NCI-H1092 (cell line): ENCODE data around the gene PLPP1.
"Not testable (repeated sequence)": the region's sequence is repeated elsewhere in the genome, so short reads cannot be mapped to it uniquely, and the experiment has no call there.

Experiments used
- DNase-seq: peaks from one replicate; lab custom pipeline; 2025; lab: John Stamatoyannopoulos, UW

Gene PLPP1

DNA sequence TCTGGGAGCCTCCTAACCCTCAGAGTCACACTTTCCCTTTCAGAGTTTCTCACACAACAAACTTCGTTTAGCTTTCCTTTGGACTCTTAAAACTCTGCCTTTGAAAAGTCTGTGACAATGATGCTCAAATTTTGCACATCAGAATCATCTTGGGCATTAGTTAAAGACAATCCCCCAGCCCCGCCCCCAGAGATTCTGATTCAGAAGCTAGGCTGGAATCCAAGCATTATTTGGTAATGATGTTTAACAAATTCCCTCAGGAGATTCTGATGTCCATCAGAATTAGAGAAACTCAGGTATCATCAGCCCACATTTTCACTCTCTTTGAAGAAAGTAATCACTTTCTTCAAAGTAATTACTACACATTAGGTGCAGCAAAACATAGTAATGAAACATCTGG lies 9.6 kb upstream of the PLPP1 start:
- no peak for DNase-seq

DNA sequence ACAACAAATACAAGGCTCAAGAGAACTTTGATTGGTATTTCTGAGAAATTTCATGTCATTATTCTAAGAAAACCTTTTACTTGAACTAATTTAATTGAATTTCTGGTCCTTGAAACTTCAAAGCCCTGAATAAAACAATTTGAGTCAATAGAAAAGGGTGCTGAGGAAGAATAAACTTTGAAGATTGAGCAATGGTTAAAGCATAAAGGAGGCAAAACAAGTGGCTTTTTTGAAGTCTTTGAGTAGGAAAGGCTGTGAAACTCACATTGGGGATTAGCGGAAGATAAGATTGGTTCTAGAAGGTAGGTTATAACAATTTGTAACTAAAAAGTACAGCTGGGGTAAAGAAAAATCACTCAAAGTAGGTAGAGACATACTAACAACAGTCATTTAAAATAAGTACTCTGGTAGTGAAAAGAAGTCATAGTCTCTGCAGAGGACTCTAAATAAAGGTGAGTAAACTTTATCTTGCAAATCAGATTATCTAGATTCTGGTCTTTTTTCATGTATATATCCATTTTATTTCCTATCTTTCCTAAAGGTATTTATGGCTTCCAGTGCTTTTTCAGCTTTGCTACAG lies 6.4 kb upstream of the PLPP1 start:
- DNase-seq = no peak

DNA sequence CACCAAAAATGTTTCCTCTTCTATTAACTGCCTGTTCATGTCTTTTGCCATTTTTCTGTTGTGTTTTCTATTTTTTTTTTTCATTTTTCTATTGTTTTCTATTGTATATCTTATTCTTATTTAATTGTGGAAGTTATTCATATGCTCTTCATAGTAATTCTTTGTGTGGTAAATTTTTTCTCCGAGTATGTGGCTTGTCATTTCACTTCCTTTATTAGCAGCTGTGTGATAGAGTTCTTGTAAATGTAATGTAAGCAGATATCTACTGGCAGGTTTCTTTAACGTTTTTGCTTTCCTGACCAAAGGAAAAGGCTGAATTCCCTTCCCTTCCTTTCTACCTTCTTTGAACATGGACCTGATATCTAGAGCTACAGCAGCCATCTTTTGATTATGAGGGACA lies 5.8 kb upstream of the PLPP1 start:
- no peak for DNase-seq

DNA sequence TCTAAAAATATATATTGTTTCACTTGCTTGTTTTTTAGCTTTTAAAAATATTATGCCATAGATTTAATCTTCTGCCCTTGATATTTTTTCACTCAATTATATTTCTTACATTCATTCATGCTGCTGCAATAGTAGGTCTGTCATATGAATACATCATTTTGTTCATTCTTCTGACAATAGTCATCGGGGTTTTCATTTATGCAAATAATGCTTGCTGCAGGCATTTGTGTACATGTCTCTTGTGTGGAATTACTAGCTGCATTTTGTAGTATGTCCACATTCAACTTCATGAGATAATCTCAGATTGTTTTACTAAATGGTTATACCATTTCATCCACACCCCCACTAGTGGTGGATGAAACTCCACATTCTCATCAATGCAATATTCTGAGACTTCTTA lies 5.3 kb upstream of the PLPP1 start:
- DNase-seq = no peak

DNA sequence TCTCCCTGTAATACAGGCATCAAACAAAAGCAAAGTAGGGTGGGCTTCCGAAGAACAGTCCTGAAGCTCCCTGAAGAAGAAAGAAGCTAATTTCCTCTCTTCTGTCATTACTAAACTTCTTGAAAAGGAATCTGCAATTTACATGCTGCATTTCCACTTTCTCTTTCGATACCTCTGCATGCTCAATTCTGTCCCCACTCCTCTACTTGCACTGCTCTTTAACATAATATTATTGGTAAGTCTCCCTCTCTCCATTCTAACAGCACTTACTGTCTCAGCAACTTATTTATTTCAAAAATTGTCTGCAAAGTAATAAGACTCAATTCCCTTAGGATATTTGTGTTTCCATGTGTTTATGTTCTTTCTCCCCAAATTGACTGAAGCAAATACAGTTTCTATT lies 3.9 kb upstream of the PLPP1 start:
- no peak for DNase-seq

DNA sequence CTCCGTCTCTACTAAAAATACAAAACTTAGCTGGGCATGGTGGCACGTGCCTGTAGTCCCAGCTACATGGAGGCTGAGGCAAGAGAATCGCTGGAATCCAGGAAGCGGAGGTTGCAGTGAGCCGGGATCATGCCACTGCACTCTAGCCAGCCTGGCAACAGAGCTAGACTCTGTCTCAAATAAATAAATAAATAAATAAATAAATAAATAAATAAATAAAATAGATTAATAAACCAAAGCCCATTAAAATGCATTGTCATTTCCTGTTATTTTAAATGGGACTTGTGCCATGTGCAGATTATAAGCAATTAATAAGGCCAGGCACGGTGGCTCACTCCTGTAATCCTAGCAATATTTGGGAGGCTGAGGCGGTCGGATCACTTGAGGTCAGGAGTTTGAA lies 2.6 kb upstream of the PLPP1 start:
- DNase-seq = not testable (repeated sequence)

DNA sequence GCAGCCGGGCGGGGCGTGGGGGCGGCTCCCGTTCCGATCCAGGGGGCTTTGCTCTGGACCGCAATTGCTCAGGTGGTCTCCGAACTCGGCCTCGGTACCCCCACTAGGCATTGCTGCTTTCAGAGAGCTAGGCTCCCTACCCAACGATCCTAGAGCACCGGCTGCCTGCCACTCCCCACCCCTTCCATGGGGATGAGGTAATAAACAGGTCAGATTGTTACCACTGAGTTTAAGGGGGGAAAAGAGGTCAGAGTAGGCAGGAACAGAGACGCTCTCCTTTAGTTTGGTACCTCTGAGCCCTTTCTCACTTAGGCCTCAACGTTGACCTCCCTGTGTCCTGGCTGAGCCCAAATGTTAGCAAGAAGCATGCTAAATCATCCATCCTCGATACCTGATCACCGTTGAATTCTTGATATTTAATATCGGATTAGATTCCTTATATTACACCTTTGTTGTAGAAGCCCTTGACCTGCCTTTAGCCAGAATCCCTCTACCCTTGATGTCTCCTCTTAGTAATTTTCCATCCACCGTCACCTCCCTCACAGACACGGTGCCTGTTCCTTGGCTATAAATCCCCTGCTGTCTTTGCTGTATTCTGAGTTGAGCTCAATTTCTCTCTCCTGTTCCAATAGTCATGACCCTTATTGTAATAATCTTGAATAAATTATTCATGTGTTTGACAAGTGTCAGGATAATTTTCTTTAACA lies 588 bp upstream of the PLPP1 start:
- no peak for DNase-seq

DNA sequence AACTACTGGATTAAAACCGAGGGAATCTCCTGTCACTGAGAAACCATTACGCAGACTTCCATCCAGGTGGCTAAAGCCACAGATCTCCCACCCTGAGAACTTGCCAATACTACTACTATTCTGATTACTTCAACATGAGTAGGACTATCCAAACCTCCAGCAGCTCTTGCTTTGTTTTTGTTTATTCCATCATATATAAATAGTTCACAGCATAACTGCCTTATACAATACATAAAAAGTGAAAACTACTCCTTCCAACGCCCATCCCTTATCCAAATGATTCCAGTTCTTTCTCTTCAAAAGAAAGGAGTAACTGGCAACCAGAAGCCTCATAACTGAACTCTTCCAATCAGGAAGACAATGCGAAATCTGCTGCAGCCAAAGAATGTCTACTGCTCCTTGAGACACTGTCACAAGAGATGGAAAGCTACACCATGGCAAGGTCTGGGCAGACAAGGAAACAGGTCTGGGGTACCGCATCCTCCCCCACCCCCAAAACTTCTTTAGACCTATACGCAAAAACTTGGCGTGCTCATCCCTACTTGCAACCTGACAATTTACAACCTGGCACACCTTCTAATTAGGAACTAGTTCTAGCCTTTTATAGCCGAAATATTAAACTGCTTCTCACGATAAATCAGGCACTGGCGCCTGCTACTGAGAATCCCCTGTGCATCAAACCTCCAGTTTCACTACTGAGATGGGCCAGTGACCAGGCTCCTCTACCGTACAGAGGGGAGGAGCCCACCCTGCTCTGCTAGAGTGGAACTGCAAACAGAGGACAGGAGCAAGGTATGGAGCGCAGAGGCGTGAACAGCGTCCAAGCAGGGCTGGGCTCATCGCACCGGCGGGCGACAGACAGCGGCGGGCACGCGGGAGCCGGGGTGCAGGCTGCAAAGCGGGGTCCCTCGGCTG lies 986 bp downstream of the PLPP1 start:
- peak; percentile 11 for DNase-seq

DNA sequence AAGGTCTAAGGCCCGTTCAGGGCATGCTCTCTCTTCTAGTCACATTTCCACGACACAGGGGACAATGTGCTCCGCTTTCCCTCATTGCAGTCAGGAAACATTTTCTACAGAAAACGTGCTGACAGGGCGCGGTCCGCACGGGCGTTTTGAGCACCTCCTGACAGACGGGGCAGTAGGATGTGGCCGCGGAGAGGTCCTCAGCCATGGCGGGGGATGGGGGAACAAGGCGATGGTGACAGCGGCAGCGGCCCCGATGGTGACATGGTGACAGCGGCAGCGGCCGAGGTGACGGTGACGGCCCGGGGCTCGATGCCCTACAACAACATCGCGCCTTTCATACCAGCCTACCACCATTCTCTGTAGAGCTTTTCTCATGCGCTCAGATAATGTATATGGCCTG lies 4.1 kb downstream of the PLPP1 start:
- no peak for DNase-seq

DNA sequence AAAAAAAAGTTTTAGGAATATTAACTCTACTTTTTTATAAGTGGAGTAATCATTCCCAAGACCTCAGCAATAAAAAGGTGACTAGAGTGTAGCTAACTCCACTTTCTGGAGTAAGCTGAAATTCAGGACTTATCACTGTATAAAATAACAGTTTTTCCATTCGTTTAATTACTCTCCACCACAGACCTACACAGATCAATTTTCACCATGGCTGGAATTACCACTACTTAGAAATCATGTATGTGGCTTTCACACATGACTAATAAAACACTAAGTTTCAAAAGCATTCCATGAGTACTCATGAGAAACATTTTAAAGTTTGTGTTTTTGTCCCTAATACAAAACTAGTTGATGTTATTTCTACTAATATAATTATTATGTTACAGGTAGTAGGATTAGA lies 9.9 kb downstream of the PLPP1 start:
- DNase-seq = no peak

DNA sequence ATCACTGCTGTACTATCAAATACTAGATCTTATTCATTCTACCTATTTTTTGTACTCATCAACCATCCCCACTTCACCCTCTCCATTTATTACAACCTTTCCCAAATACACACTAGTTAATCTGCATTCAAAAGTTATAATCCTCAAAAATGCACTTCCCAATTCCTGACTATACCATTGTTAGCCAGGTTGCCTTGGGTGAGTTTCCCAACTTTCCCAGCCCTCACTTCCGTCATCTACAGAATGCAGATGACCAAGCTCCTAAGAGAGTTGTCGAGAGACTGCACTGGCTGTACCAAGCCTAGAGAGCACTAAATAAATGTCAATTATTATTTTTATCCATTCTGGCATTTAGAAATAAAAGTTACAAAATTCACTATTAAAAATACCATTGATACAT lies 11.5 kb downstream of the PLPP1 start:
- no peak for DNase-seq

DNA sequence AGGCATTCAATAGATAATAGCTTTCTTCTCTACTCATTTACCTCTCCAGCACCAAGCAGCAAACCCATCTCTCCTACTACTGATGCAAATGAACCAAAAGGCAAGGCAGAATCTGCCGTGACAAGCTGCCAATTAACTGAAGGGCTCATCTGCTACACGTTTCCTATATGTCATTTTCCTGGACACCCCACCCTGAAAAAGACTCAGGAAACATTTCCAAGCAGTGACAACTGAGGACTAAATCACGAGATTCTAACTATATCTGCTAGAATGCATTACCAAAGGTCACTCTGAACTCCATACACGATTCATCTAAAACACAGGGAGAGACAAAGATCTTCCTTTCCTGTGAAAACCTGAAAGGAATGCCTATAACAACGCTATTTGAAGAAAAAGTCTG lies 12.9 kb downstream of the PLPP1 start:
- no peak for DNase-seq

DNA sequence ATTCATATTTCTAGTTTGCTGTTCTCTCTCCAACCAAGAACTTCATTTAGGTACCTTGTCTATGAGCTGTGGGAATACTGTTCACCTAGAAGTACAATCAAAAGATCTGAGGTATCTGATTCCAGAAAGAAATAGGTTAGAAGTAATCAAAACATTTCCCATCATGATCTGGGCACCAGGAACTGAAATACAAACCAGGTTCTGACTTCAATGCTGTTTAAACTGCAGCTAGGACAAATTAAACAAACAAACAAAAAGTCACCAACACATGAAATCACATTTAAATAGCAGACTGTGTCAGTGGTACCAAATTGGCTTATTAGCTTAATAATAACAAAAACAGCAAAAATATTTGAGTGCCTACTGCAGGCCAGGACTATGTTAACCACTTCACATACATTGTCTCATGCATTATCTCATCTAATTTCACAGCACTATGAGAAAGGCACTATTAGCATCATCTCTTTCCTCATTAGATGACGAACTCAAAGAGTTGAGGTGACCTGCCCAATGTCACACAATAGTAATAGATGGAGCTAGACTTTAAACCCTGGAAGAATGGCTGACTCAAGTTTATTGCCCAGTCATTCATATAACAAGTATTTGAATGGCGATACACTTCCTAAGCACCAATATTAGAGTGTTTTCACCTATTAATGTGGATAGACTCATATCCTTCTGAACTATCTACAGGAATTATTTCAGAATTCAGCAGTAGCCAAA lies 14.5 kb downstream of the PLPP1 start:
- no peak for DNase-seq

DNA sequence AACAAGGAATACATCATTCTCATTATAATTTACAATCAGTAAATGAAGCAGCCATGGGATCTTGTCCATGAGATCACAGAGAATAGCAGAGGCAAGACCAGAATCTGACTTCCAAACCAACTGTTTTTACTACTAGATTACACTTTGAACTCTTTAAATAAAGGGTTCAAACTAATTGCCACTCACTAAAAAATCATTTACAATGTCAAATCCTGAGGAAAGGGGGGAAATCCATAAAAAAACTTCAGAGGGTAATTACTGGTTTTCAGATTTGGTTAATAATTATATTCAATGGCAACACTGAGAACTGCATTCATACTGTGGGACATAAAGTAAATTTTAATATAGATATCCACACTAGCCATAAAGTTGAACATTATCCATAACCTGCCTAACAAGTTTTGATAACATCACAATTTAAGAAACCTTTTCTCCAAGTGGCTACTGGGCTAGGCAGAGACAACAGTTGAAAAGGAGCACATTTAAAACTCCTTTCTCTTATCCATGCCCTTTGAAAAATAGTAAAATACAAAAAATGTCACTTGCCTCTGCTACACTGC lies 15.9 kb downstream of the PLPP1 start:
- DNase-seq = no peak

DNA sequence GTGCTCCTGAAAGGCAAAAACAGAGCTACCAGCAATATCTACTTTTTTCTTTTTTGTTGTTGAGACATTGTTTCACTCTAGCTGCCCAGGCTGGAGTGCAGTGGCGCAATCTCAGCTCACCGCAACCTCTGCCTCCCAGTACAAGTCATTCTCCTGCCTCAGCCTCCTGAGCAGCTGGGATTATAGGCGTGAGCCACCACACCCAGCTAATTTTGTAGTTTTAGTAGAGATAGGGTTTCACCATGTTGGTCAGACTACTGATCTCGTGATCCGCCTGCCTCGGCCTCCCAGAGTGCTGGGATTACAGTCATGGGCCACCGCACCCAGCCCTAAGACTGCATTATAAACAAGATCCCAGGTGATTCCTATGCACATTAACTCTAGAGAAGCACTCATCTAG lies 17.0 kb downstream of the PLPP1 start:
- DNase-seq = no peak

DNA sequence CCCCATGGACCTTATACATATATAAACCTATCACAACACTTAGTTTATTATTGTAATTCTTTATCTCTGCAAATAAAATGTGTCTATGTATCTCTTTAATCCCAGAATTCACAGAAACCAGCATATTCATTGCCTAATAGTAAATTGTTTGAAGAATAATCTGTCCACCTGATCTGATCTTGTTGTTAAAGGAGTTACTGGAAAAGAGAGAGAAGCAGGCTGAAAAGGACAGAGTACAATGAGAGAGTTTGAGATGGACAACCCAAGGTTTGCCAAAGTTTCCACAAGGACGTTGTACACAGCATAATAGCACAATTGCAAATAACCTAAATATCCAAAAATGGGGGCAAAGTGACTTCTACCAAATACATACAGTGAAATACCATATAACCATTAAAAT lies 23.8 kb downstream of the PLPP1 start:
- DNase-seq = no peak

DNA sequence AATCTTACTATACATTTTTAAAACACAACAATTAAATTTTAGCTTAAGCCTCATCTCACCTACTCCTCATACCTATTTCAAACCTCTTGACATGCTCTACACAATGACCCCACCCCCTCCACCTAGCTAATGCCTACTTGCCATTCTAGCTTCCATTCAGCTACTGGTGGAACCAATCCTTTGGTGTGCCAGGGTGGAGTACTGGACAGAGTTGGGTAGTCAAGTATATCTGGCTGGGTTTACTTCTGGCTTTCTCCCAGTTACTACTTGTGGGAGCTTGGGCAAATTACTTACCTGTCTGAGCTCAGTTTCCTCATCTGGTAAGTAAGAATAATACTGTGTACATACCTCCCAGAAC lies 24.3 kb downstream of the PLPP1 start:
- DNase-seq = no peak

DNA sequence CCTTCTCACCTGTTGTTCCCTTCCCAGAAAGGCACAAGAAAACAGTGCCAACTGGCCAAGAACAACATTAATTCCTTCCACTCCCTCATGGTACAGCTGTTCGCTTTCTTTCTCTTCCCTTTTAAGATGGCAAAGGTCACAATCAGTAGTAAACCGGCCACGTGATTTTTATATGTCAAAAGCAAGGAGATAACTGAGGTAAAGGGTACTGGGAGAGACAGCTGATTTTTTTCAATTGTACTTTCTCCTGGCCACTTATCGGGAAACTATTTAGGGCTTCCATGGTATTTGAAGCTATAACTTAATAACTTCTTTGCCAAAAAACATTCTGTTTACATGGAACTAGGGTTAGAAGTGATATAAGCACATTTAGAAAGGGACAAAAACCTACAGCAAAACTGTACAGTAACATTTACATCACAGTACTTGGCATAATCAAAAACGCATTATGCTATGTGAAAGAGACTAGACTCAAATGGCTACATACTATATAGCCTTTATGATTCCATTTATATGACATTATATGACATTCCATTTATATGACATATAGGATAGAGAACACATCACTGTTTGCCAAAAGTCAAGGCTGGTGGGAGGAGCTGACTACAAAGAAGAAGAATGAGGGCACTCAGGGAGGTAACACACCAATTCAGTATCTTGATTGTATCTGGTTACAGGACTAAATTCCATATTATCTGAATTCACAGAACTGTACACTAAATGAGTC lies 24.8 kb downstream of the PLPP1 start:
- no peak for DNase-seq

DNA sequence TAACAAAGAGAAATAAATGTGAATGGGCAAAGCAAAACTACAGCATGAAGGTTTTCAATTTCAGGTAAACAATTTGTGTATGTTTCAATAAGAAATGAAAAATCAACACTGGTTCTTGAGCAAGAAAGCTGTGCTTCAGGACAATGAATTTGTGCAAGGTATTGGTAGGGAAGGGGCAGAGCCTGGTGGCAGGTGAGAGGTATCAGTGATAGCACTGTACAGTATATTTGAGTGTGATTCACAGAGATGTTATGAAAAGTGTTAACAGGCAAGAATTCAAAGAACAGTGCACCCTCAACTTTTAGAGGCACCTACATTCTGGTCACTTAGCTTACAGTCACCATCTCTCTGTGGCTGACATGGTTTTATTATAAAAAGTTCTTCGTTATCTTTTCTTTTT lies 25.7 kb downstream of the PLPP1 start:
- DNase-seq = no peak

DNA sequence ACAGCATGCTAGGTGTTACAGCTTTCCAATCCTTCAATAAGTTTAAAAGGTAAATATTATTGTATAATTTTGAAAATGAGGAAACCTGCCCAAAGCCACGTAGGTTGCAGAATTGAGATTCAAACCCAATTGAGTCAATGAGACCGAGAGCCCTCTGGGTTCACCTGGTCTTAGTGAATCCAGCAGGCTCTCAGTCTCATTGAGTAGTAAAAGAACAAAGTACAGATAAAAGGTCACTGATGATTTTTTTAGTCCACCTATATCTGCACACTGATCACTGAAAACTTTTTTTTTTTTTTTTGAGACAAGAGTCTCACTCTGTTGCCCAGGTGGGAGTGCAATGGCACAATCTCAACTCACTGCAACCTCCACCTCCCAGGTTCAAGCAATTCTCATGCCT lies 27.2 kb downstream of the PLPP1 start:
- DNase-seq = no peak

DNA sequence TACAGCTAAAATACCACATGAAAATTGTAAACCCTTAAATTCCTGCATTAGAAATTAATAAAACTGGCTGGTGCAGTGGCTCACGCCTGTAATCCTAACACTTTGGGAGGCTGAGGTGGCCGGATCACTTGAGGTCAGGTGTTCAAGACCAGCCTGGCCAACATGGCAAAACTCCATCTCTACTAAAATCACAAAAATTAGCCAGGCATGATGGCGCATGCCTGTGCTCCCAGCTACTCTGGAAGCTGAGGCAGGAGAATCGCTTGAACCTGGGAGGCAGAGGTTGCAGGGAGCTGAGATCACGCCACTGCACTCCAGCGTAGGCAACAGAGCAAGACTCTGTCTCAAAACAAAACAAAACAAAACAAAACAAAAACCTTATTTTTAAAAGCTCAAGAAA lies 29.1 kb downstream of the PLPP1 start:
- DNase-seq = not testable (repeated sequence)

DNA sequence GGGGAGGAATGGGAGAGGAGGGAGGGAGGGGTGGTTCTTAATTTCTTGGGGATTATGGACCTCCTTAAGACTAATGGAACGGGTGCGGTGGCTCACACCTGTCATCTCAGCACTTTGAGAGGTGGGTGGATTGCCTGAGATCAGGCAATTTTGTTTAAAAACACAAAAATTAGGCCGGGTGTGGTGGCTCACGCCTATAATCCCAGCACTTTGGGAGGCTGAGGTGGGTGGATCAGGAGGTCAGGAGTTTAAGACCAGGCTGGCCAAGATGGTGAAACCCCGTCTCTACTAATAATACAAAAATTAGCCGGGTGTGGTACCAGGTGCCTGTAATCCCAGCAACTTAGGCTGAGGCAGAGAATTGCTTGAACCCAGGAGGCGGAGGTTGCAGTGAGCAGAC lies 30.8 kb downstream of the PLPP1 start:
- not testable (repeated sequence) for DNase-seq
